ENCODE measurements around the gene KMT2C.
"Not testable (repeated sequence)": the region's sequence is repeated elsewhere in the genome, so short reads cannot be mapped to it uniquely, and the experiment has no call there.

KMT2C gene

DNA sequence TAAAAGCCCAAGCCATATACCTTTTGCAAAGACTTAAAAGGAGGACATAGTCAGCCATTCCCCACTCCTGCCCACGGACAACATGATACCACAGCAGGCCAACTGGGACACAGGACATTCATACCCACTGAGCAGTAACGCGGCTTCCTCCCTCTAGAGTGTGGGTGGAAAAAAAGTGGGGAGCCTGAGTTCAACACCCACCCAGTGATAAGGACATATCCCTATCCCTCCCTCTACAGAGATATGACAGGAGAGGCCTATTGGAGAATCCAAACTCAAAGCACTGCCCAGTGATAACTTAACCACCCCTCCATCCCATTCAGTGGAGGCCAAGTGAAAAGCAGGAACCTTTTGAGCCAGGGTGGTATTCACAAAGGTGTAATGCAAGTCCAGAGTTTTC lies 148.8 kb downstream of the KMT2C start:
- DNase-seq, result not testable (repeated sequence)

DNA sequence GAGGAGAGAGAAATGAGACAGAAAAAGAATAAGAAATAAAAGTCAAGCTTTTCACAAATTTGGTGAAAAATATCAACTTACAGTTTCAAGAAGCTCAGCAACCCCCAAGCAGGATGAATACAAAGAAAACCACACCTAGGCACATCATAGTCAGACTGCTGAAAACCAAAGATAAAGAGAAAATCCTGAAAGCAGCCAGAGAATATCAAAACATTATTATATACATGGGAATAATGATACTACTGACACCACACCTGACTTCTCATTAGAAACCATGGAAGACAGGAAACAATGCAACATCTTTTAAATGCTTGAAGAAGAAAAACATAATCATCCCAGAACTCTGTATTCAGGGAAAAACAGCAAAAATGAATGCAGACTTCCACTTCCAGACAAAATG lies 149.6 kb downstream of the KMT2C start:
- not testable (repeated sequence) for DNase-seq

DNA sequence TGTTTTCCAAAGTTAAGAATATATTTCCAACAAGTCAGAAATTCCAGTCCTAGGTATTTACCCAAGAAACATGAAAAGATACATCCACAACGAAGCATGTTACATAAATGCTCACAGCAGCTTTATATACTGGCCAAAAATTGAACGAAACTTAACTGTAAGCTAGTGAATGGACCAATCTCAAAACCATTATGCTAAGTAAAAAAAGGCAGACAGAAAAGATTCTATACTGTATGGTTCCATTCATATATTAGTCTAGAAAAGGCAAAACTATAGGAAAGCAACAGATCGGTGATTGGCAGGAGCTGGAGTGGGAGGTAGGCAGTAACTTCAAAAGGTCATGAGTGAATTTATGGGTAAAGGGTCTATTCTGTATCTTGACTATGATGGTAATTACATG lies 150.8 kb downstream of the KMT2C start:
- DNase-seq, result not testable (repeated sequence)

DNA sequence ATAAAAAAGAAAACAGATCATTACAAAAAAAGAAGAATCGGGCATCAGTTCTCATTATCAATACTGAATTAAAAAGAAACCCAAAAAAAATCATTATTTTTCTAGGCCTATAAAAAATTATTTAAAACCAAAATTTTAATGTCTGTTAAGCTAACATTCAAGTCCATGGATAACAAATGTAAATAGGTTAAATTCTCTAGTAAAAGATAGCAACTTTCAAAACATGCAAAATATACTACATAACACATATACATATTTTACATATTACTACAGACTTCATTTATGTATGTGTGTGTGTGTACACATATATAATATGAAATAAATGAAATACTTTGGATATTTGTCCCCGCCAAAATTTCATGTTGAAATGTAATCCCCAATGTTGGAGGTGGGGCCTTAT lies 158.1 kb downstream of the KMT2C start:
- DNase-seq, result not testable (repeated sequence)

DNA sequence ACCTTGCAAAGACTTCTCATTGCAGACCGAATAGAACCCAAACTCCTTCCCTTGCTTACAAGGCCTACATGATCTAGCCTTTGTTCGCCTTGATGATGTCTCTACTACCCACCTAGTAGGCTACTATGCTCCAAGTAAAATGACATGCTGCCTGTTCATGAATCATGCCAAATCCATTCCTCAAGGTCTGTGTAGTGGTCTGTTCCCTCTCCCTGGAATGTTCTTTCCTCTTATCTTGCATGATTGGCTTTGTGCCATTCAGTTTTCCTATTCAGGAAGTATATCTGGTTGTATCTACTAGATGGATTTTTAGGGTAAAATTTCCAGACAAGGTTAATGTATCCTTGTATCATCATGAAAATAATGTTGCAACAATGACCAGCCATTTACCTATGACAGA lies 165.4 kb downstream of the KMT2C start:
- DNase-seq, result not testable (repeated sequence)

DNA sequence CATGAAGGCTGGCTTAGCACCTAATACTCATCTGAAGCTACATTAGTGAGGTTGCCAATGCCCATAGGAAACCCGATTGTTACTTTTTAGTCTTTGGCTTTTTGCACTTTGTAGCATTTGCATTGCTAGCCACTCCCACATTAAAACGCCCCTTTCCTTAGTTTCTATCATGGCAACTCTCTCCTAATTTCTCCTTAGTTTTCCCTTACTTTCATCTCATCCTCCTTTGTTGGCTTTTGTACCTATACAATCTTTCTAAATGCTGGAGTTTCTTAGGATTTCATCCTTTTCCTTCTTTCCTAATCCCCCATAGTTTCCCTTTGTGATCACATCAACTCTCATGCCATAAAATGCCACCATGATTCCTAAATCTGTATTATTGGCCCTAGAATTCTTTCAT lies 168.9 kb downstream of the KMT2C start:
- DNase-seq, result not testable (repeated sequence)

DNA sequence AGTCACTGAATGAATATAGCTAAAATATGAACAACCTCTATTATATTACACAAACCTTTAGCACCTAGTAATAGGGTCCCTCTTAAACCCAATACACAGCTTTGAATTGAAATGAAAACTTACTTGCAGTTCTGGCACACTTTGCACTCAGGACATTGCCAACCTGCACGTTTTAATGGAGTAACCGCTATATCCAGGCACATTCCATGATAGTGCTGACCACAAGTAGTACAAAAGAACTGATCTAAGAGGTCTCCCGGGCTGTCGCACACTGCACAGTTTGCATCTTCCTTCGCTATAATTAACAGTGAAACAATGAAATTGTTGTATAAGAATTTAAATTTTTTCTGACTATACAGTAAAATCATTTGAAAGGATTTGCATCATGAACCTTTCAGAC lies 170.9 kb downstream of the KMT2C start:
- DNase-seq, result not testable (repeated sequence)

DNA sequence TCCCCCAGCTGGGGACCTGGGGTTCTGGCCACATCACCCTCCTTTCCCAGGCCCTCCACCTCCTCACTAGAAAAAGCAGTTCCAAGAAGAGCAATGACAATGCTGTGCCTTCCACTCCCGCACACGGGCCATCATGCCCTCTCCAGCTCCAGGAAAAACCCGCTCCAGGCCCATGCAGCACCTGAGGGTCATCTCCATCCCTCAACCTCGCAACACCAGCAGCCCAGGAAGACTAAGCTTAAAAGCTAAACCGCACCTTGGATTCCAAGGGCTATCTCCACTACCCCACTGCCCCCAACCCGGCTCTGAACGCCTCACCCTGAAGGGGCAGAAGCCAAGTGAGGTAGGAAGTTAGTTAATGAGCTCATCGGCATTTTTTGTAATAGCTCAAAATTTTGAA lies 173.7 kb downstream of the KMT2C start:
- not testable (repeated sequence) for DNase-seq

DNA sequence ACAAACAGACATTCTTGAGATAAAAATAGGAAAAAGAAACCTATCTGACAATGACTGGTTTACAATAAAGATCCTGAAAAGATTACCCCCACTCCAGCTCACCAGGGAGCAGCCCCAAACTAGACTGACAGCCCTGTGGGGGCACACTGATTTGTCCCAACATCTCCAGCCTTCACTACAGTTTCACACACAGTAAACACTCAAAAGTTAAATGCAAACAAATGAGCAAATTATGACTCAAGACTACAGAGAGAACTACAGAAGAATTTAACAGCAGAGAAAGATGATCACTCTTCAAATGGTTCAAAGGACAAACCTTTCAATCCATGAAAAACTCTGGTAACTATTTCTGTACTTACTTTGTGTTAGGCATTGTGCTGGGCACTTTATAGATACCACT lies 176.2 kb downstream of the KMT2C start:
- not testable (repeated sequence) for DNase-seq

DNA sequence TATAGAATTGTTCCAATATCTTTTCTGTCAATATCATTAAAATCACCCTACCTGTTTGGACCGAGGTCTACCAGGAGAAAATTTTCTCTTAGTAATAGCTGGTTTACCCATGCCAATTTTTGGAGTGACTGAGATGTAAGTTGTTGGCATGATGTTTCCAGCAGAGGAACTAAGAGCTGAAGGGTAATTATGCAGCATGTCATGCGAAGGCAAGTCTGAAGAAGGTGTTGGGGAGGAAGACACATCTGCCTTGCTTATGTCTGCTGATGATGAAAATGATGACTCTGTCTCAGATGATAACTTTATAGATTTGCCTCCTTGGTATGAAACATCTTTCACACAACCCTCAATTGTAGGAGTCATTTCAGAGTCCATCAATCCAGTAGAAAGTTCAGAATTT lies 188.0 kb downstream of the KMT2C start:
- not testable (repeated sequence) for DNase-seq

DNA sequence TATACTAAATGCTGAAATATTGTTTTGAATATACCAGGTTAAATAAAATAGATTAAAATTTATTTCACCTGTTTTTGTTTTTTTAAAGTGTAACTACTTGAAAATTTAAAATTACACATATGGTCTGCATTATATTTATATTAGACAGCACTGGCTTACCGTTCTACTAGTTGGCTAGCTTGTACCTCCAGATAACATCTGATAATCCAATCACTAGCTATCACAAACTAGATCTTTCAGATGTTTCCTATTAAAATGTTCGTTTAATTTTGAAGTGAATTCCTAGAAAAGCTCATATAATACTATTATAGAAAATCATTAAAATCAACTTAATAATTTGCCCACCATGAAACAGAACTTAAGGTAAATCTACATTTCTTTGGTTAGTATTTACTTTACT lies 190.4 kb downstream of the KMT2C start:
- DNase-seq, result not testable (repeated sequence)

DNA sequence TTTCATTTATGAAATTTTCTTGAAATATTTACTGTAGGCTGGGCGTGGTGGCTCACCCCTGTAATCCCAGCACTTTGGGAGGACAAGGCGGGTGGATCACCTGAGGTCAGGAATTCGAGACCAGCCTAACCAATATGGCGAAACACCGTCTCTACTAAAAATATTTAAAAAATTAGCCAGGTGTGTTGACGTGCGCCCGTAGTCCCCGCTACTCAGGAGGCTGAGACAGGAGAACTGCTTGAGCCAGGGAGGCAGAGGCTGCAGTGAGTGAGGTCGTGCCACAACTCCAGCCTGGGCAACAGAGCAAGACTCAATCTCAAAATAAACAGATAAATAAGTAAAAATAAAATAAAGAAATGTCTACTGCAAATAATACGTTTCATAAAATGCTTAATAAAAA lies 192.3 kb downstream of the KMT2C start:
- DNase-seq, result not testable (repeated sequence)

DNA sequence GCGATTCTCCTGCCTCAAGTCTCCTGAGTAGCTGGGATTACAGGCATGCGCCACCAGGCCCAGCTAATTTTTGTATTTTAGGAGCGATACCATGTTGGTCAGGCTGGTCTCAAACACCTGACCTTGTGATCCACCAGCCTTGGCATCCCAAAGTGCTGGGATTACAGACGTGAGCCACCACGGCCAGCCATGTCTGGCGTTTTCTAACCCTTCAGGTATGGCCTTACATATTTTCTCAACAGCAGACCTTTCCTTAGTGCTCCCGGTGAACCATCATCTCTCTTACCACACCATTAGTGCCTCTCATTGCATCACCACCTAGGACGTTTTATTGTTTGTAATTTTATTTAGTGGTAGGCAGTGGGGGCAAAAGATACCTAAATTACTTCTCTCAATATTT lies 194.5 kb downstream of the KMT2C start:
- not testable (repeated sequence) for DNase-seq

DNA sequence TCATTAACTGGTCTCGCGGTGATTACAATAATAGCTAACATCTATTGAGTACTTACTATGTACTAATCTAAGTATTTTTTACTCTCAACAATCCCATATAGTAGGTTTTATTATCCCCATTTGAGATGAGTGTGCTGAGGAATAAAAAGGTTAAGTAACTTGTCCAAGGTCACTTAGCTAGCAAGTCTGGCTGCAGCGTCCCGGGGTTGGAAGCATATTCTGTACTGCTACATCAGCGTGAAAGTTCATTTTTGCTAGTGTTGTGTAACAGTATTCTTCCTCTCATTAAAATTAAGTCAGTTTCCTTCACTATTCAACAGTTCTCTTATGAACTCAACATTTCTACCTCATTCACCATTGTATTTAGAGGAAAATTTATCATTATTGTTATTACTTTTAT lies 199.5 kb downstream of the KMT2C start:
- DNase-seq, result not testable (repeated sequence)

DNA sequence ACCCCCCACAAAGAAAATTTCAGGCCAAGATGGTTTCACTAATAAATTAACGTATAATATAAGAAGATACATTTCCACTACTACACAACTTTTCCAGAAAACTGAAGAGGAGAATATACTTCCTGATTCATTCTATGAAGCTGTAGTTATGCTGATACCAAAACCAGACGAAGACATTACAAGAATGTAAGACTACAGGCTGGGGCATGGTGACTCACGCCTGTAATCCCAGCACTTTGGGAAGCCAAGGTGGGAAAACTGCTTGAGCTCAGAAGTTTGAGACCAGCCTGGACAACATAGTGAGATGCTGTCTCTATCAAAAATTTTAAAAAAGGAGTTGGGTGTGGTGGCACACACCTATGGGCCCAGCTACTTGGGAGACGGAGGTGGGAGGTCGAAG lies 201.4 kb downstream of the KMT2C start:
- DNase-seq, result not testable (repeated sequence)

DNA sequence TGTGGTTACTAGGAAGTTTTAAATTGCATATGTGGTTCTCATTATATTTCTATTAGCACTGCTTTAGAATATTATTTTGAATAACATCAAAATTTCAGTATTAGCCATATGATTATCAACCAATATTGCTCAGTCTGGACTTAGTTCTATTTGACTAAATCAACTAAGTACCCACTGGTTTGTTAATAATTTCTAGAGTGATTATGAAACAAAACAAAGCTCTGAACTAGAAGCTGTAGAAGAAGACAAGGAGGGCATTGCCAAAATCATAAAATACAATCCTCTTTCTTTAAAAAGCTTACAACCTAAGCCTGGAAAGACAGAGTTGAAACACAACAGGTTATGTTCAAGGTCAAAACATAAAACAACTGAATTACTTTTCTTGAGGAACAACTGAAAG lies 204.7 kb downstream of the KMT2C start:
- no peak for DNase-seq

DNA sequence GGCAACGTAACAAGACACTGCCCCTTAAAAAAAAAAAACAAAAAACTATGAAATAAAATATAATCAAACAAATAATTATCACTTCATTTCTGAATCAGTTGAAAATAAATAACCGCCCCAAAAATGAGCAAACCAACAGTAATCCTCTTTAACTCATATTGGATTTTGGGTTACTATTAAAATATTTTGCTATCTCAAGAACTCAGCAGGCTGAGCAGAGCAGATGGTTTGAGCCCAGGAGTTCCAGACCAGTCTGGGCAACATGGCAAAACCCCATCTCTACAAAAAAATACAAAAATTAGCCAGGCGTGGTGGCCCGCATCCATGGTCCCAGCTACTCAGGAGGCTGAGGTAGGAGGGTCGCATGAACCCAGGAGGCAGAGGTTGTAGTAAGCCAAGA lies 216.2 kb downstream of the KMT2C start:
- DNase-seq, result not testable (repeated sequence)

DNA sequence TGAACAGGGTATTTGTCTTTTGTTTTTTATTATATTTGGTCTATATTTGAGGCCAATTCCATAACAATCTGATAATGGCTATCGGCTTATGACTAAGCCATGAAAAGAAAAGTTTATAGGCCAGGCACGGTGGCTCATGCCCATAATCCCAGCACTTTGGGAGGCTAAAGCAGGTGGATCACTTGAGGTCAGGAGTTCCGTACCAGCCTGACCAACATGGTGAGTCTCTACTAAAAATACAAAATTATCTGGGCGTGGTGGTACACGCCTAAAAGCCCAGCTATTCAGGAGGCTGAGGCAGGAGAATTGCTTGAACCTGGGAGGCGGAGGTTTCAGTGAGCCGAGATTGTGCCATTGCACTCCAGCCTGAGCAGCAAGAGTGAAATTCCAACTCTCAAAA lies 227.0 kb downstream of the KMT2C start:
- not testable (repeated sequence) for DNase-seq

DNA sequence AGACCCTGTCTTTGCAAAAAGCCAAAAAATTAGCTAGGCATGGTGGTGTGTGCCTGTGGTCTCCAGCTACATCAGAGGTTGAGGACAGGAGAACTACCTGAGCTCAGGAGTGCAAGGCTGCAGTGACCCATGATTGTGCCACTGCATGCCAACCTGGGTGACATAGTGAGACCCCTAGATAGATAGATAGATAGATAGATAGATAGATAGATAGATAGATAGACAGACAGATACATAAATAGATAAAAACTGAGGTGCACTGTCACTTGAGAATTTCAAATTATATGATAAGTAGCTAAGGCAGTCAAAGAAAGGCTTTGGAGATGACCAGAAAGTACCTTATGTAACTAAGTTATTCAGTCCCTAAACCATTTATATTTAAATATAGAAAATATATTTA lies 231.4 kb downstream of the KMT2C start:
- DNase-seq, result not testable (repeated sequence)

DNA sequence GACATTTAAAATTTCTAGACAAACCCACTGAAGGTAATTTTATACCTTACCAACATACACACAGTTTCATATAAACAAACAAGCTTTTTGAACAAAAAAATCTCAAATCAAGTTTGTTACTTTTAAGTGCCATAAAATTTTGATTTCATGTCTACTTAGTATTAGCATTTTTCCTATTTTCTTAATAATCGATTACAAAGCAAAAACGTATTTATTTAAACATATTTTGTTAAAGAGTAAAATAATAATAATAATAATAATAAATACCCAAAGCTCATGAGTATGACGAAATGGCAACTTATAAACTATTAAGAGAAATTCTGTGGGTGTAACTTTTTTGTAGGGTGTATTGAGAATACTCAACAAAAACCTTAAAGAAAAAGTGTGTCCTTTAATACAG lies 232.7 kb downstream of the KMT2C start:
- DNase-seq, result no peak

DNA sequence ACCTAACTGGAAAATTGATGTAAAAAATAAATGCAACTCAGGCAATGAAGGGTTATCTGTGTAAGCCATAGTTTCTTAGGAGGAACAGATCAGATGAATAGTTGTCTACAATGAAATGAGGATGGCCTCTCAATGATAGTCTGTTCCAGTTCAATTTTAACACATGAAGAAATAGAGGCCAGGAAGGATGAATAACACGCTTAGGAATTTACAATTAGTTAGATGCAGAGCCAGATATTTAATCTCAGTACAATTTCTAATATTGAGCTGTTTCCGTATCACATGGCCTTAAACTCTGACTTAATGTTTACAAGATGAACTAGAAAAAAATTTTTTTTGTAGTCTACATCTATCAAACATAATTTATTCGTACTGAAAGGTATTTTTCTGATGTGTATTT lies 233.7 kb downstream of the KMT2C start:
- no peak for DNase-seq

DNA sequence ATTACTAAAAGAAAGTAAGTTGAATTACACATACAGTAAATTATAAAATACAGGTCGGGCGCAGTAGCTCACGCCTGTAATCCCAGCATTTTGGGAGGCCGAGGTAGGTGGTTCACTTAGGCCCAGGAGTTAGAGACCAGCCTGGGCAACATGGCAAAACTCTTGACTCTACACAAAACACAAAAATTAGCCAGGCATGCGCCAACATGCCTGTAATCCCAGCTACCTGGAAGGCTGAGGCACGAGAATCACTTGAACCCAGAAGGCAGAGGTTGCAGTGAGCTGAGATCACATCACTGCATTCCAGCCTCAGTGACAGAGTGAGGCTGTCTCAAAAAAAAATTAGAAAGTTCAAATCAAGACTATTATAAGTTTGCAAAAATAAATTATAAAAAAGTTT lies 235.4 kb downstream of the KMT2C start:
- DNase-seq, result no peak

DNA sequence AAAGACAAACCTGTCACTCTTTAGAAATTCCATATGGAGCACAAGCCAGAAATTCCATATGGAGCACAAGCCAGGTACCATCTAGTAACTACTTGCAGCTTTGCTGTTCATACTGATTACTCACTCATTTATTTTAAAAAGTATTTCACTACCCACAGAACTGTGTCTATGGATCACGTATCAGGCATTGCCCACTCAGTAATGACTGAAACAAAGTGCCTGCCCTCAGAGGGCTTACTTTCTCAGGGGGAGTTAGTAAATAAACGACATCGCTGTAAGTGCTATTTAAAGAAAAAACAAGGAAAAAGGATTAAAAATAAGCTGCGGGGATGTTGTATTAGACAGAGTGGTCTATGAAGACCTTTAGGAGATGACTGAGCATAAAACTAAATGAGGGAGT lies 239.4 kb downstream of the KMT2C start:
- DNase-seq, result no peak

DNA sequence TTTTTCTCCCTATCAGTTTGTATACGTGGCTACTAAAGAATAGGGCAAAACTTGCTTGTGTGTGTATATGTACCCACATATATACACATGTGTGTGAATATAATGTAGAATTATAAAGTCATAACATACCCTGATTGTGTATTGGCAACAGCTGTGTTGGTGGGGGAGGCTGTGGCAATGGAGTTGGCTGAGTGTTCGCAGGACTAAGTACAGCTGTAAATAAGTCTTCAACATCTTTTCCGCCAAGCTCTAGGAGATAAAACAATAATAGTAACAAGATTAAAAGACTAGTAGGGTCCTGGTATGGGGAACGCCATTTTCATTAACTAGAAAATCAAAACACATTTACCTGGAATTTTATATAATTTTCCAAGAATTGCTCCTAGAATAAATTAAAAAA lies 241.9 kb downstream of the KMT2C start:
- no peak for DNase-seq

DNA sequence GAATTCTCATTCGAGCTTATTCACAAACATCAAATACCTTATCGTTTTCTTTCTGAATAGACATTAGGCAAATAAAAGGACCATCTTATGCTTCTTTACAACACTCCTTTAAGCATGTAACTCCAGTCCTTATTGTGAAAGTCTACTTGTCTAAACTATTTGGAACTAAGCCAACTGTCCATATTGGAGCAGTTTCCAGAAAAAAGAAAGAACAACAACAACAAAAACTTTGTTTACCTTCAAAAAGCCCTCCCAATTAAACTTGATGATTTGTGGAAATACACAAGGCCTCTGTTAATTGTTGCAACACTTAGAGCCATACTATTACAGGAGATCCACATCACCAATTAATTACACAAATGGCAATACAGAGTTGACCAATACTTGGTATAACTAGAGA lies 246.7 kb downstream of the KMT2C start:
- DNase-seq, result no peak

DNA sequence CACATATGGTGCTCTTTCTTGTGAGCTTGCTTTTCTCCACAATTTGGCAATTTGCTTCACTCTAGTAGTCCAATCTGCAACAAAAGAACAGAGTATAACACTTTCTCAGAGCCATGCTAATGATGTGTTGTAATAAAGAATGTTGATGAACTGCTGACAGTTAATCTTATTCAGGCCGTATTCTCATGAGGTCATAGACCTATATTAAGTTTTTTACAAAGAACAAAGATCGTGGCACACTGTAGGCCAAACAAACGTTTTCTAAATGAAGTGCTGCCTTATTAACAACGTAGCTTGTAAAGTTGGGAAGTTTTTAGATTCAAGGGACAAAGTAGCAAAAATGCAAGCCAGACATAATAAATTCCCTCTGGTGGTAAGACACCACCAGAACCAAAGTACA lies 250.2 kb downstream of the KMT2C start:
- no peak for DNase-seq

Data from CD4-positive, alpha-beta T cell treated with Interleukin-4 for 1 hour (primary cell).